GM12878 (cell line): ENCODE results near the gene DUSP22. TPM values are rescaled to one million over a fixed set of nuclear protein-coding genes. Genes with fewer than 3 reads are reported as not detected.

Experiments
- ATF7 ChIP-seq: fragments of 450-650 bp; IDR thresholded peaks from 2 replicates; pipeline ENCODE4 v1.6.1; 2016; ENCODE audit warnings: low read depth, mild to moderate bottlenecking
- BACH1 ChIP-seq: fragments of 450-650 bp; IDR thresholded peaks from 2 replicates; pipeline ENCODE4 v1.6.1; 2017; ENCODE audit warnings: mild to moderate bottlenecking, borderline replicate concordance
- CREB1 ChIP-seq: IDR thresholded peaks from 2 replicates; pipeline ENCODE4 v1.6.1; 2012; ENCODE audit warnings: low read depth, mild to moderate bottlenecking, inconsistent platforms
- PML ChIP-seq: IDR thresholded peaks from 2 replicates; pipeline ENCODE4 v1.6.1; 2012; ENCODE audit warnings: low read length, inconsistent platforms
- ZNF24 ChIP-seq: fragments of 450-650 bp; IDR thresholded peaks from 2 replicates; pipeline ENCODE4 v1.6.1; 2017; ENCODE audit warnings: antibody characterized with exemption, mild to moderate bottlenecking
- polyA plus RNA-seq, 11 experiments: library from polyadenylated mRNA; depleted of rRNA in 4 of 11; unstranded in 6 of 11; stranded (reverse) in 5 of 11; fragments of >200 nt; fragmentation: Nextera tagmentation in 4 of 11; fragmentation: Illumina TruSeq in 1 of 11; extraction: Ambion mirVana in 4 of 11; extraction: Trizol in 1 of 11; gene quantifications; 1 replicate in 1 of 11; 2 replicates in 10 of 11; pipeline versions ENCODE4 v1.2.1 to v1.2.3, GENCODE V29; 2011 to 2016; ENCODE audit warnings: inconsistent platforms in 2 of 11, missing spikeins in 2 of 11, low read depth in 1 of 11
- total RNA-seq, 4 experiments: library from RNA; depleted of rRNA in 3 of 4; stranded (reverse); fragments of >200 nt in 3 of 4; fragmentation: Illumina TruSeq in 1 of 4; extraction: Trizol in 1 of 4; gene quantifications; 2 replicates each; pipeline versions ENCODE4 v1.2.1 to v1.2.3, GENCODE V29; 2013 to 2021
- TF ChIP-seq, protein P1 (sequence below): IDR thresholded peaks from 2 replicates; pipeline ENCODE4 v1.6.1; 2011; ENCODE audit warnings: mild to moderate bottlenecking, low read depth, low read length, moderate library complexity; ENCODE audit not compliant: insufficient replicate concordance
- TF ChIP-seq, protein P2 (sequence below): fragments of 450-650 bp; IDR thresholded peaks from 2 replicates; pipeline ENCODE4 v1.6.1; 2017; ENCODE audit warnings: mild to moderate bottlenecking
- TF ChIP-seq, protein P3 (sequence below): IDR thresholded peaks from 2 replicates; pipeline ENCODE4 v1.6.1; 2012; ENCODE audit warnings: mild to moderate bottlenecking, low read depth, low read length
- TF ChIP-seq, protein P4 (sequence below): fragments of 450-650 bp; formaldehyde crosslinking; IDR thresholded peaks from 2 replicates; pipeline ENCODE4 v1.4.0; 2020; ENCODE audit warnings: mild to moderate bottlenecking, moderate library complexity
- TF ChIP-seq, protein P5 (sequence below): fragments of 450-650 bp; IDR thresholded peaks from 2 replicates; pipeline ENCODE4 v1.6.1; 2017; ENCODE audit warnings: mild to moderate bottlenecking, moderate library complexity
- TF ChIP-seq, protein P6 (sequence below): IDR thresholded peaks from 2 replicates; pipeline ENCODE4 v1.6.1; 2012; ENCODE audit warnings: low read length, inconsistent platforms

The DUSP22 gene
- total and polyA plus RNA-seq, 10 of the 15 experiments (the other 5 are each of a cell fraction or from before 2014, with no cell fraction given), result 78.9 to 156 (median 107) TPM

DNA sequence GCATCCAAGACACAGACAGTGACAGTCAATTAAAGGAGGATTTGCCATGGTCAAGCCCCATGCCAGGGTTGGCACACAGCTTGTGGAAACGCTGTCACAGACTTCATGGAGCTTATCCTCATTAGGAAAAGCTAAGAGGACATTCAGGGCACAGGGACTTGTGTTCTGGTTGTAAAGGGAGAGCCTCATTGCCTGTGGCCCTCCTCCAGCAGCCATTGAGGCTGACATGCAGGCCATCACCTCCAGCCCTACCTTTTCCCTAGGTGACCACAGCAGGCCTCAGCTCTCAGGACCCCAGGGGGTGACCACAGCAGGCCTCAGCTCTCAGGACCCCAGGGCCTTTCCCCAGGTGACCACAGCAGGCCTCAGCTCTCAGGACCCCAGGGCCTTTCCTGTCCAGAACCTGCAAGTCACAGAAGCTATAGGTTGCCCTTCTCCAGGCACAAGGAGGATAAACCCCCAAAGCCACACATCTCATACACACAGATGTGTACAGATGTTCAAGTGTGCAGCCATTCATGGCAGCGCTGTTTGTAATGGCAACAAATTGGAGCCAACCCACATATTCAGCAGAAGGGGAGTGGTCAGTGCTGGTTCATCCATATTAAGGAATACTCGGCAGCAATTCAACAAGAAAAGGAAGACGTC is 26.1 kb downstream of the DUSP22 start (continued):
- TF ChIP-seq, protein P1, sequence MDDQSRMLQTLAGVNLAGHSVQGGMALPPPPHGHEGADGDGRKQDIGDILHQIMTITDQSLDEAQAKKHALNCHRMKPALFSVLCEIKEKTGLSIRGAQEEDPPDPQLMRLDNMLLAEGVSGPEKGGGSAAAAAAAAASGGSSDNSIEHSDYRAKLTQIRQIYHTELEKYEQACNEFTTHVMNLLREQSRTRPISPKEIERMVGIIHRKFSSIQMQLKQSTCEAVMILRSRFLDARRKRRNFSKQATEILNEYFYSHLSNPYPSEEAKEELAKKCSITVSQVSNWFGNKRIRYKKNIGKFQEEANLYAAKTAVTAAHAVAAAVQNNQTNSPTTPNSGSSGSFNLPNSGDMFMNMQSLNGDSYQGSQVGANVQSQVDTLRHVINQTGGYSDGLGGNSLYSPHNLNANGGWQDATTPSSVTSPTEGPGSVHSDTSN, result no peak
- TF ChIP-seq, protein P2, sequence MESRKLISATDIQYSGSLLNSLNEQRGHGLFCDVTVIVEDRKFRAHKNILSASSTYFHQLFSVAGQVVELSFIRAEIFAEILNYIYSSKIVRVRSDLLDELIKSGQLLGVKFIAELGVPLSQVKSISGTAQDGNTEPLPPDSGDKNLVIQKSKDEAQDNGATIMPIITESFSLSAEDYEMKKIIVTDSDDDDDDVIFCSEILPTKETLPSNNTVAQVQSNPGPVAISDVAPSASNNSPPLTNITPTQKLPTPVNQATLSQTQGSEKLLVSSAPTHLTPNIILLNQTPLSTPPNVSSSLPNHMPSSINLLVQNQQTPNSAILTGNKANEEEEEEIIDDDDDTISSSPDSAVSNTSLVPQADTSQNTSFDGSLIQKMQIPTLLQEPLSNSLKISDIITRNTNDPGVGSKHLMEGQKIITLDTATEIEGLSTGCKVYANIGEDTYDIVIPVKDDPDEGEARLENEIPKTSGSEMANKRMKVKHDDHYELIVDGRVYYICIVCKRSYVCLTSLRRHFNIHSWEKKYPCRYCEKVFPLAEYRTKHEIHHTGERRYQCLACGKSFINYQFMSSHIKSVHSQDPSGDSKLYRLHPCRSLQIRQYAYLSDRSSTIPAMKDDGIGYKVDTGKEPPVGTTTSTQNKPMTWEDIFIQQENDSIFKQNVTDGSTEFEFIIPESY, result no peak
- TF ChIP-seq, protein P3, sequence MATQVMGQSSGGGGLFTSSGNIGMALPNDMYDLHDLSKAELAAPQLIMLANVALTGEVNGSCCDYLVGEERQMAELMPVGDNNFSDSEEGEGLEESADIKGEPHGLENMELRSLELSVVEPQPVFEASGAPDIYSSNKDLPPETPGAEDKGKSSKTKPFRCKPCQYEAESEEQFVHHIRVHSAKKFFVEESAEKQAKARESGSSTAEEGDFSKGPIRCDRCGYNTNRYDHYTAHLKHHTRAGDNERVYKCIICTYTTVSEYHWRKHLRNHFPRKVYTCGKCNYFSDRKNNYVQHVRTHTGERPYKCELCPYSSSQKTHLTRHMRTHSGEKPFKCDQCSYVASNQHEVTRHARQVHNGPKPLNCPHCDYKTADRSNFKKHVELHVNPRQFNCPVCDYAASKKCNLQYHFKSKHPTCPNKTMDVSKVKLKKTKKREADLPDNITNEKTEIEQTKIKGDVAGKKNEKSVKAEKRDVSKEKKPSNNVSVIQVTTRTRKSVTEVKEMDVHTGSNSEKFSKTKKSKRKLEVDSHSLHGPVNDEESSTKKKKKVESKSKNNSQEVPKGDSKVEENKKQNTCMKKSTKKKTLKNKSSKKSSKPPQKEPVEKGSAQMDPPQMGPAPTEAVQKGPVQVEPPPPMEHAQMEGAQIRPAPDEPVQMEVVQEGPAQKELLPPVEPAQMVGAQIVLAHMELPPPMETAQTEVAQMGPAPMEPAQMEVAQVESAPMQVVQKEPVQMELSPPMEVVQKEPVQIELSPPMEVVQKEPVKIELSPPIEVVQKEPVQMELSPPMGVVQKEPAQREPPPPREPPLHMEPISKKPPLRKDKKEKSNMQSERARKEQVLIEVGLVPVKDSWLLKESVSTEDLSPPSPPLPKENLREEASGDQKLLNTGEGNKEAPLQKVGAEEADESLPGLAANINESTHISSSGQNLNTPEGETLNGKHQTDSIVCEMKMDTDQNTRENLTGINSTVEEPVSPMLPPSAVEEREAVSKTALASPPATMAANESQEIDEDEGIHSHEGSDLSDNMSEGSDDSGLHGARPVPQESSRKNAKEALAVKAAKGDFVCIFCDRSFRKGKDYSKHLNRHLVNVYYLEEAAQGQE, result no peak
- TF ChIP-seq ZNF24 (no peak), PML (no peak), BACH1 (no peak), CREB1 (no peak), ATF7 (no peak)
- TF ChIP-seq, protein P4, sequence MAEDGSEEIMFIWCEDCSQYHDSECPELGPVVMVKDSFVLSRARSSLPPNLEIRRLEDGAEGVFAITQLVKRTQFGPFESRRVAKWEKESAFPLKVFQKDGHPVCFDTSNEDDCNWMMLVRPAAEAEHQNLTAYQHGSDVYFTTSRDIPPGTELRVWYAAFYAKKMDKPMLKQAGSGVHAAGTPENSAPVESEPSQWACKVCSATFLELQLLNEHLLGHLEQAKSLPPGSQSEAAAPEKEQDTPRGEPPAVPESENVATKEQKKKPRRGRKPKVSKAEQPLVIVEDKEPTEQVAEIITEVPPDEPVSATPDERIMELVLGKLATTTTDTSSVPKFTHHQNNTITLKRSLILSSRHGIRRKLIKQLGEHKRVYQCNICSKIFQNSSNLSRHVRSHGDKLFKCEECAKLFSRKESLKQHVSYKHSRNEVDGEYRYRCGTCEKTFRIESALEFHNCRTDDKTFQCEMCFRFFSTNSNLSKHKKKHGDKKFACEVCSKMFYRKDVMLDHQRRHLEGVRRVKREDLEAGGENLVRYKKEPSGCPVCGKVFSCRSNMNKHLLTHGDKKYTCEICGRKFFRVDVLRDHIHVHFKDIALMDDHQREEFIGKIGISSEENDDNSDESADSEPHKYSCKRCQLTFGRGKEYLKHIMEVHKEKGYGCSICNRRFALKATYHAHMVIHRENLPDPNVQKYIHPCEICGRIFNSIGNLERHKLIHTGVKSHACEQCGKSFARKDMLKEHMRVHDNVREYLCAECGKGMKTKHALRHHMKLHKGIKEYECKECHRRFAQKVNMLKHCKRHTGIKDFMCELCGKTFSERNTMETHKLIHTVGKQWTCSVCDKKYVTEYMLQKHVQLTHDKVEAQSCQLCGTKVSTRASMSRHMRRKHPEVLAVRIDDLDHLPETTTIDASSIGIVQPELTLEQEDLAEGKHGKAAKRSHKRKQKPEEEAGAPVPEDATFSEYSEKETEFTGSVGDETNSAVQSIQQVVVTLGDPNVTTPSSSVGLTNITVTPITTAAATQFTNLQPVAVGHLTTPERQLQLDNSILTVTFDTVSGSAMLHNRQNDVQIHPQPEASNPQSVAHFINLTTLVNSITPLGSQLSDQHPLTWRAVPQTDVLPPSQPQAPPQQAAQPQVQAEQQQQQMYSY, result no peak
- TF ChIP-seq, protein P5, sequence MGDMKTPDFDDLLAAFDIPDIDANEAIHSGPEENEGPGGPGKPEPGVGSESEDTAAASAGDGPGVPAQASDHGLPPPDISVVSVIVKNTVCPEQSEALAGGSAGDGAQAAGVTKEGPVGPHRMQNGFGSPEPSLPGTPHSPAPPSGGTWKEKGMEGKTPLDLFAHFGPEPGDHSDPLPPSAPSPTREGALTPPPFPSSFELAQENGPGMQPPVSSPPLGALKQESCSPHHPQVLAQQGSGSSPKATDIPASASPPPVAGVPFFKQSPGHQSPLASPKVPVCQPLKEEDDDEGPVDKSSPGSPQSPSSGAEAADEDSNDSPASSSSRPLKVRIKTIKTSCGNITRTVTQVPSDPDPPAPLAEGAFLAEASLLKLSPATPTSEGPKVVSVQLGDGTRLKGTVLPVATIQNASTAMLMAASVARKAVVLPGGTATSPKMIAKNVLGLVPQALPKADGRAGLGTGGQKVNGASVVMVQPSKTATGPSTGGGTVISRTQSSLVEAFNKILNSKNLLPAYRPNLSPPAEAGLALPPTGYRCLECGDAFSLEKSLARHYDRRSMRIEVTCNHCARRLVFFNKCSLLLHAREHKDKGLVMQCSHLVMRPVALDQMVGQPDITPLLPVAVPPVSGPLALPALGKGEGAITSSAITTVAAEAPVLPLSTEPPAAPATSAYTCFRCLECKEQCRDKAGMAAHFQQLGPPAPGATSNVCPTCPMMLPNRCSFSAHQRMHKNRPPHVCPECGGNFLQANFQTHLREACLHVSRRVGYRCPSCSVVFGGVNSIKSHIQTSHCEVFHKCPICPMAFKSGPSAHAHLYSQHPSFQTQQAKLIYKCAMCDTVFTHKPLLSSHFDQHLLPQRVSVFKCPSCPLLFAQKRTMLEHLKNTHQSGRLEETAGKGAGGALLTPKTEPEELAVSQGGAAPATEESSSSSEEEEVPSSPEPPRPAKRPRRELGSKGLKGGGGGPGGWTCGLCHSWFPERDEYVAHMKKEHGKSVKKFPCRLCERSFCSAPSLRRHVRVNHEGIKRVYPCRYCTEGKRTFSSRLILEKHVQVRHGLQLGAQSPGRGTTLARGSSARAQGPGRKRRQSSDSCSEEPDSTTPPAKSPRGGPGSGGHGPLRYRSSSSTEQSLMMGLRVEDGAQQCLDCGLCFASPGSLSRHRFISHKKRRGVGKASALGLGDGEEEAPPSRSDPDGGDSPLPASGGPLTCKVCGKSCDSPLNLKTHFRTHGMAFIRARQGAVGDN, result no peak
- TF ChIP-seq, protein P6, sequence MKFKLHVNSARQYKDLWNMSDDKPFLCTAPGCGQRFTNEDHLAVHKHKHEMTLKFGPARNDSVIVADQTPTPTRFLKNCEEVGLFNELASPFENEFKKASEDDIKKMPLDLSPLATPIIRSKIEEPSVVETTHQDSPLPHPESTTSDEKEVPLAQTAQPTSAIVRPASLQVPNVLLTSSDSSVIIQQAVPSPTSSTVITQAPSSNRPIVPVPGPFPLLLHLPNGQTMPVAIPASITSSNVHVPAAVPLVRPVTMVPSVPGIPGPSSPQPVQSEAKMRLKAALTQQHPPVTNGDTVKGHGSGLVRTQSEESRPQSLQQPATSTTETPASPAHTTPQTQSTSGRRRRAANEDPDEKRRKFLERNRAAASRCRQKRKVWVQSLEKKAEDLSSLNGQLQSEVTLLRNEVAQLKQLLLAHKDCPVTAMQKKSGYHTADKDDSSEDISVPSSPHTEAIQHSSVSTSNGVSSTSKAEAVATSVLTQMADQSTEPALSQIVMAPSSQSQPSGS, result no peak
